ENCODE results near the gene GIPC2.

DNA sequence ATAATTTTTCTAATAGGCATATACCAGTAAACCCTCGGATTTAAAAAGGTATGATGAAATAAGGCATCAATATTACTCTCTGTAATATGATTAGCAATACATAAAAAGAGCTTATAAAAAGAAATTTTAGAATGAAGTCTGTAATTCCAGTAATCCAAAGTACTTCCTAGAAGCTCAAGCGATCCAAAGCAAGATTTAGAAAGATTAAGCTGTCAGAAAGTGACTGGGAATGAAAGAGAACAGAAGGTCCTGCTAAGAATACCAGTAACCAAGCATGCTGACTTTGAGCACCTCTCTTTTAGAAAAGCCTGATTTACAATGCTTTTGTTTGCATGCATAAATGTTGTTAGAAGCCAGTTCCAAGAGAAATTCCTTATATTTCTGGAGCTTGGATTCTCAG lies 125.1 kb downstream of the GIPC2 start:
- TF ChIP-seq, protein P1, sequence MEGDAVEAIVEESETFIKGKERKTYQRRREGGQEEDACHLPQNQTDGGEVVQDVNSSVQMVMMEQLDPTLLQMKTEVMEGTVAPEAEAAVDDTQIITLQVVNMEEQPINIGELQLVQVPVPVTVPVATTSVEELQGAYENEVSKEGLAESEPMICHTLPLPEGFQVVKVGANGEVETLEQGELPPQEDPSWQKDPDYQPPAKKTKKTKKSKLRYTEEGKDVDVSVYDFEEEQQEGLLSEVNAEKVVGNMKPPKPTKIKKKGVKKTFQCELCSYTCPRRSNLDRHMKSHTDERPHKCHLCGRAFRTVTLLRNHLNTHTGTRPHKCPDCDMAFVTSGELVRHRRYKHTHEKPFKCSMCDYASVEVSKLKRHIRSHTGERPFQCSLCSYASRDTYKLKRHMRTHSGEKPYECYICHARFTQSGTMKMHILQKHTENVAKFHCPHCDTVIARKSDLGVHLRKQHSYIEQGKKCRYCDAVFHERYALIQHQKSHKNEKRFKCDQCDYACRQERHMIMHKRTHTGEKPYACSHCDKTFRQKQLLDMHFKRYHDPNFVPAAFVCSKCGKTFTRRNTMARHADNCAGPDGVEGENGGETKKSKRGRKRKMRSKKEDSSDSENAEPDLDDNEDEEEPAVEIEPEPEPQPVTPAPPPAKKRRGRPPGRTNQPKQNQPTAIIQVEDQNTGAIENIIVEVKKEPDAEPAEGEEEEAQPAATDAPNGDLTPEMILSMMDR (IDR thresholded peaks at IDR 0.05 in 2 of 3, conservative IDR thresholded peaks at IDR 0.05 in 1 of 3; ENCODE audit: control insufficient read depth in 2 of 3, extremely low read depth in 1 of 3, insufficient read depth in 1 of 3, low read depth in 3 of 3, low read length in 3 of 3) = no peak
- TF ChIP-seq JUND (IDR thresholded peaks at IDR 0.05; ENCODE audit: low read depth, low read length) = no peak
- no peak for TF ChIP-seq RAD21 (IDR thresholded peaks at IDR 0.05; ENCODE audit: insufficient read depth, low read depth, low read length)
- TF ChIP-seq POLR2A (IDR thresholded peaks at IDR 0.05; ENCODE audit: low read depth, low read length) = no peak
- TF ChIP-seq, protein P2, sequence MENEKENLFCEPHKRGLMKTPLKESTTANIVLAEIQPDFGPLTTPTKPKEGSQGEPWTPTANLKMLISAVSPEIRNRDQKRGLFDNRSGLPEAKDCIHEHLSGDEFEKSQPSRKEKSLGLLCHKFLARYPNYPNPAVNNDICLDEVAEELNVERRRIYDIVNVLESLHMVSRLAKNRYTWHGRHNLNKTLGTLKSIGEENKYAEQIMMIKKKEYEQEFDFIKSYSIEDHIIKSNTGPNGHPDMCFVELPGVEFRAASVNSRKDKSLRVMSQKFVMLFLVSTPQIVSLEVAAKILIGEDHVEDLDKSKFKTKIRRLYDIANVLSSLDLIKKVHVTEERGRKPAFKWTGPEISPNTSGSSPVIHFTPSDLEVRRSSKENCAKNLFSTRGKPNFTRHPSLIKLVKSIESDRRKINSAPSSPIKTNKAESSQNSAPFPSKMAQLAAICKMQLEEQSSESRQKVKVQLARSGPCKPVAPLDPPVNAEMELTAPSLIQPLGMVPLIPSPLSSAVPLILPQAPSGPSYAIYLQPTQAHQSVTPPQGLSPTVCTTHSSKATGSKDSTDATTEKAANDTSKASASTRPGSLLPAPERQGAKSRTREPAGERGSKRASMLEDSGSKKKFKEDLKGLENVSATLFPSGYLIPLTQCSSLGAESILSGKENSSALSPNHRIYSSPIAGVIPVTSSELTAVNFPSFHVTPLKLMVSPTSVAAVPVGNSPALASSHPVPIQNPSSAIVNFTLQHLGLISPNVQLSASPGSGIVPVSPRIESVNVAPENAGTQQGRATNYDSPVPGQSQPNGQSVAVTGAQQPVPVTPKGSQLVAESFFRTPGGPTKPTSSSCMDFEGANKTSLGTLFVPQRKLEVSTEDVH (IDR thresholded peaks at IDR 0.05; ENCODE audit: low read depth, partially characterized antibody) = no peak
- TF ChIP-seq NFYB (IDR thresholded peaks at IDR 0.05; ENCODE audit: insufficient read depth, low read depth, low read length) = no peak
- no peak for TF ChIP-seq CHD2 (IDR thresholded peaks at IDR 0.05; ENCODE audit: borderline replicate concordance, low read depth, low read length)
- TF ChIP-seq YY1 (IDR thresholded peaks at IDR 0.05; ENCODE audit: low read depth, low read length) = no peak
- TF ChIP-seq NR2F1 (conservative IDR thresholded peaks at IDR 0.05) = no peak
- TF ChIP-seq, protein P3, sequence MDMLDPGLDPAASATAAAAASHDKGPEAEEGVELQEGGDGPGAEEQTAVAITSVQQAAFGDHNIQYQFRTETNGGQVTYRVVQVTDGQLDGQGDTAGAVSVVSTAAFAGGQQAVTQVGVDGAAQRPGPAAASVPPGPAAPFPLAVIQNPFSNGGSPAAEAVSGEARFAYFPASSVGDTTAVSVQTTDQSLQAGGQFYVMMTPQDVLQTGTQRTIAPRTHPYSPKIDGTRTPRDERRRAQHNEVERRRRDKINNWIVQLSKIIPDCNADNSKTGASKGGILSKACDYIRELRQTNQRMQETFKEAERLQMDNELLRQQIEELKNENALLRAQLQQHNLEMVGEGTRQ (IDR thresholded peaks at IDR 0.05; ENCODE audit: borderline replicate concordance, low read depth, low read length) = no peak
- TF ChIP-seq FOS (IDR thresholded peaks at IDR 0.05; ENCODE audit: borderline replicate concordance, extremely low read depth, insufficient read length) = no peak

All from GM12878 (cell line).